Stimulated activated naive CD8-positive, alpha-beta T cell treated with anti-CD3 and anti-CD28 coated beads, Interleukin-15, amount 100 ng/mL, for 72 hours (primary cell): Measurements from ENCODE around the gene DNAJB13.

Experiments used
- ATAC-seq: fragments of 150-1000 bp; cut with Tn5 transposase; 2 replicates; pipeline ENCODE4 v1.10.0; 2021; ENCODE audit warnings: mild to moderate bottlenecking, moderate library complexity
- DNase-seq, 2 donors: peaks; one replicate each; pipeline ENCODE4 v3.0.0; 2021 to 2022
- H3K27ac Mint-ChIP-seq, 2 donors: one replicate each; pipeline ENCODE4 v1.8.0; 2022; ENCODE audit warnings: mild to moderate bottlenecking in 2 of 2, mixed read lengths in 2 of 2, moderate library complexity in 2 of 2
- H3K27me3 Mint-ChIP-seq: one replicate; pipeline ENCODE4 v1.8.0; 2022; ENCODE audit warnings: mixed read lengths
- H3K4me1 Mint-ChIP-seq: one replicate; pipeline ENCODE4 v1.8.0; 2022; ENCODE audit warnings: mild to moderate bottlenecking, mixed read lengths
- H3K4me3 Mint-ChIP-seq, 2 donors: one replicate each; pipeline ENCODE4 v1.8.0; 2022; ENCODE audit warnings: mild to moderate bottlenecking in 2 of 2, mixed read lengths in 2 of 2, moderate library complexity in 1 of 2
- H3K9me3 Mint-ChIP-seq, 2 donors: one replicate each; pipeline ENCODE4 v1.8.0; 2022; ENCODE audit warnings: mixed read lengths in 2 of 2

Gene DNAJB13

DNA sequence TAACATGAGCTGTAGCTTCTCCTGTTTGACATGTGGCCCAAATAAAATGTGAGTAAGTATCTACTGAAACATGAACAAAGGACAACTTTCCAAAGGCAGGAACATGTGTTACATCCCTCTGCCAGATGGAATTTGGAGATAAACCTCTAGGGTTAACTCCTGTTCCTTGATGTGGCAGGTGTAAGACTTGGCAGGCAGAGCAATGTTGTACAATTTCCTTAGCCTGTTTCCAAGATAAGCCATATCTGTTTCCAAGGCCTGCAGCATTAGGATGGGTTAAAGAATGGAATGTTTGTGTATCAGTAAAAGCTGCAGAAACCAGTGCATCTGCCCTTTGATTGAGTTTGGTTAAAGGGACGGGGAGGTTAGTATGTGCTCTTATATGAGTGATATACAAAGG is 8.8 kb upstream of the DNAJB13 start:
- Mint-ChIP-seq H3K4me1 (peaks cover 6% of the 10 kb centered on the region), H3K27ac (no peak overlapping the region), H3K9me3 (peaks cover 0 to 8% of the 10 kb centered on the region in 2 donors), H3K27me3 (no peaks in the 10 kb centered on the region), H3K4me3 (no peak overlapping the region)
- no peak for ATAC-seq
- DNase-seq, result no peak

DNA sequence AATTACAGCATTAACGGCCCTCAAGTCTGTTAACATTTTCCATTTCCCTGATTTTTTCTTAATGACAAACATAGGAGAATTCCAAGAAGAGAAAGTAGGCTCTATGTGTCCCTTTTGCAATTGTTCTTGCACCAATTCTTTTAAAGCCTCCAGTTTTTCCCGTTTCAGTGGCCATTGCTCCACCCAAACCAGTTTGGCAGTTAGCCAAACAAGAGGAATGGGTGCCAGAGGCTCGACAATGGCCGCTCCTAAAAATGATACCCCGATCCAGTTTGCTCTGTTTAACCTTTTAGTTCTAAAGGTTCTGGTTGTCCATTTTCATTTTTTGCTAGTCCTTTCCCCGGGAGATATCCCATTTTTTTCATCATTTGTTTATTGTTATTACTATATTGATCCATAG is 6.7 kb upstream of the DNAJB13 start:
- DNase-seq (no peak), ATAC-seq (no peak)
- Mint-ChIP-seq H3K4me3 (no peak overlapping the region), H3K9me3 (no peaks in the 10 kb centered on the region), H3K27ac (no peak overlapping the region), H3K27me3 (no peaks in the 10 kb centered on the region), H3K4me1 (peaks cover under 1% of the 10 kb centered on the region)

DNA sequence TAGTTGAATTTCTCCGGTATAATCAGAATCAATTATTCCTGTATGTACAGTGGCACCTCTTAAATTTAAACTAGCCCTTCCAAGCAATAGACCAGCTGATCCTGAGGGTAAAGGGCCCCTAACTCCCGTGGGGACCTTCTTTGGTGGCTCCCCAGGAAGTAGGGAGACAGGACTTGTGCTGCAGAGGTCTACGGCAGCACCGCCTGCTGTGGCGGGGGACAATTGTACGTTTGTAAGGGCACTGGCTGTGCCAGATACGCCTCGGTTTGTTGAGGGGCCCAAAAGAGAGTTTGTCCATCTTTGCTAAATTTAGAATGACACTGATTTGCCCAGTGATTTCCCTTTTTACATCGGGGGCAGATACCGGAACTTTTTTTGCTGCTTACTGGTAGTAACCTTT is 5.9 kb upstream of the DNAJB13 start:
- ATAC-seq (no peak), DNase-seq (no peak)
- Mint-ChIP-seq H3K27ac (no peak overlapping the region), H3K27me3 (no peaks in the 10 kb centered on the region), H3K4me3 (no peak overlapping the region), H3K9me3 (no peaks in the 10 kb centered on the region), H3K4me1 (no peaks in the 10 kb centered on the region)

DNA sequence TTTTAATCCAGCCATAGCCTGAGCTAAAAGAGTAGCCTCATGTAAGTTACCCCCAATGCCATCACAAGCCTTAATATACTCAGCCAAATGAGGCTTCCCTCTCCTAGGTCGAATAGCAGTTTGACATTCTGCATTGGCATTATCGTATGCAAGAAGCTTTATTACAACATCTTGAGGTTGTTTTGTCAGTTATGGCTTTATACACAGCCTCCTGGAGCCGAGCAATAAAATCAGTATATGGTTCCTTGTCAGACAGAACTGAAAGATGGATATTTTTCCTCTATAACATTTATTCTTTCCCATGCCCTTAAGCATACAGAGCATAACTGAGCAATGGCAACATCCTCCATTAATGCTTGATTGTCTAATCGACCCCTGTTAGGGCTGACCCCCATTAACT is 5.4 kb upstream of the DNAJB13 start:
- Mint-ChIP-seq H3K27me3 (no peaks in the 10 kb centered on the region), H3K4me3 (no peak overlapping the region), H3K9me3 (no peaks in the 10 kb centered on the region), H3K27ac (no peak overlapping the region), H3K4me1 (no peaks in the 10 kb centered on the region)
- ATAC-seq (no peak), DNase-seq (no peak)

DNA sequence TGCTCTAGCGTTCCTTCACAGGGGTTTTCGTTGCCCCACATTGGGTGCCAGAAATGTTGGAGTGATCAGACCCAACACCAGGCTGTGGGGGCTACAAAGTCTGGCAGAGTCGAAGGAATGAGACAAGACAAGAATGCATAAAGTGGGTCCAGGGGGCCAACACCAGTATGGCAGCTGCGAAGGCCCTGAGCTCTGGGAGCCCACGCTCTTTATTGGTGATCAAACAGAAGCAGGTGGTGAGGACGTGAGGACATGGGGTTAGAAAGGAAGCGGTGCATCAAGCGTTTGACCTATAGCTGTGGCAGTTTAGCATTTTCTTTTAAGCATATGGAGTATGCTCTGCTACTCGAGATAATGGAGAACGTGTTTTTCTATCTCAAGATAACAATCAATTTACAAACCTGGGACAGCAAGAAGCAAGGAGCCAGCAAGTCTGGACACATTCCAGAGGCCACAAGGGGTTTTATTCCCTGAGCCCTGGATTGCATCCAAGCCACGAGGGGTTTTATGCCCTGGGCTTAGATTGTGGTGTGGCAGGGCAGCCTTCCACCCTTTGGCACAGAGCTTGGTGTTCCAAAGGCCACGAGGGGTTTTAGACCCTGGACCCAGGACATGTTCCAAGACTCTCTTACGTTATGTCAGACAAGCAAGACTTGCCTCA is 3.9 kb upstream of the DNAJB13 start:
- H3K27ac Mint-ChIP-seq, result no peak overlapping the region
- H3K9me3 Mint-ChIP-seq, result no peaks in the 10 kb centered on the region
- H3K4me3 Mint-ChIP-seq, result no peak overlapping the region
- no peaks in the 10 kb centered on the region for H3K27me3 Mint-ChIP-seq
- DNase-seq (no peak), ATAC-seq (no peak)
- H3K4me1 Mint-ChIP-seq, result no peaks in the 10 kb centered on the region

DNA sequence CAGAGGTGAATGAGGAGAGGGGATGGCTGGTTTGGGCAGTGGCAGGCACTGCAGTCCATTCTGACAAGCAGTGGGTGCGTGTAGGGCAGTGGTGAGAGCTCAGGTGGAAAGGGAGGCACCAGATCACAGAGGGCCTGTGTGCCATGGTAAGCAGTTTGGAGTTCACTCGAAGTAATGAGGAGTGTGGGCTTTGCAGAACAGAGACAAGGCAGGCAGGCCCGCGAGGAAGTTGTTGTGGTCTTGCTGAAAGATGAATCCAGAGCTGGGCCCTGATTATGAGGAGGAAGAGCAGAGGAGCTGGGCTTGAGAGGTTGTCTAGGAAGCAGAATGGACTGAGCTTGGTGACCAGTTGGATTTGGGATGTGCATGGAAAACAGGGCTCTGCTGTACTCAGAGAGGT is 1.6 kb upstream of the DNAJB13 start:
- H3K4me1 Mint-ChIP-seq, result no peaks in the 10 kb centered on the region
- DNase-seq (no peak), ATAC-seq (no peak)
- no peaks in the 10 kb centered on the region for H3K9me3 Mint-ChIP-seq
- peak overlapping the region in 1 of 2 donors; percentile 2 for H3K27ac Mint-ChIP-seq
- no peak overlapping the region for H3K4me3 Mint-ChIP-seq
- H3K27me3 Mint-ChIP-seq, result no peaks in the 10 kb centered on the region

DNA sequence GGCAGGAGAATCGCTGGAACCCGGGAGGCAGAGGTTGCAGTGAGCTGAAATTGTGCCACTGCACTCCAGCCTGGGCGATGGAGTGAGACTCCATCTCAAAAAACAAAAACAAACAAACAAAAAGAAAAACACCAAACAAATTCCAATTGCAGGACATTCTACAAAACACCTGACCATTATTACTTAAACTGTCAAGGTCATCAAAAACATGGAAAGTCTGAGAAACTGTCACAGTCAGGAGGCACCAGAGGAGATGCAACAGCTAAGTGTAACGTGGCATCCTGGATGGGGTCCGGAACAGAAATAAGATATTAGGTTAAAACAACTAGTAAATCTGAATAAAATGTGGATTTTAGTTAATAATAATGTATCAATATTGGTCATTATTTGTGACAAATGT is 914 bp upstream of the DNAJB13 start:
- Mint-ChIP-seq H3K27ac (no peak overlapping the region), H3K9me3 (no peaks in the 10 kb centered on the region), H3K4me1 (no peaks in the 10 kb centered on the region), H3K4me3 (no peak overlapping the region), H3K27me3 (no peaks in the 10 kb centered on the region)
- ATAC-seq (no peak), DNase-seq (no peak)

DNA sequence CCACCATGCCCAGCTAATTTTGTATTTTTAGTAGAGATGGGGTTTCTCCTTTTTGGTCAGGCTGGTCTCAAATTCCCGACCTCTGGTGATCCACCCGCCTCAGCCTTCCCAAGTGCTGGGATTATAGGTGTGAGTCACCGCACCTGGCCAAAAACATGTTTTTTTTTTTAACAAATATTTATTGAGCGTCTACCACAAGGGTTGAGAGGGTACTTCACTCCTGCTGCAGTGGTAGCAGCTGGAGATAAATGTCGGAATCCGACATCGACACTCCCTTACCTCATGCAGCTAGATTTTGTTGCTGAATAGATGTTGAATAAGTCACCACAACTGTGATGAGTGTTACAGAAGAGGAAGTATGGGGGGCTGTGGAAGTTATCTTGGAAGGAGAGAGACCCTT is 971 bp downstream of the DNAJB13 start:
- H3K9me3 Mint-ChIP-seq, result no peaks in the 10 kb centered on the region
- no peak for ATAC-seq
- peaks cover 11% of the 10 kb centered on the region for H3K27me3 Mint-ChIP-seq
- no peak overlapping the region for H3K27ac Mint-ChIP-seq
- no peak for DNase-seq
- peaks cover 2% of the 10 kb centered on the region for H3K4me1 Mint-ChIP-seq
- H3K4me3 Mint-ChIP-seq, result no peak overlapping the region

DNA sequence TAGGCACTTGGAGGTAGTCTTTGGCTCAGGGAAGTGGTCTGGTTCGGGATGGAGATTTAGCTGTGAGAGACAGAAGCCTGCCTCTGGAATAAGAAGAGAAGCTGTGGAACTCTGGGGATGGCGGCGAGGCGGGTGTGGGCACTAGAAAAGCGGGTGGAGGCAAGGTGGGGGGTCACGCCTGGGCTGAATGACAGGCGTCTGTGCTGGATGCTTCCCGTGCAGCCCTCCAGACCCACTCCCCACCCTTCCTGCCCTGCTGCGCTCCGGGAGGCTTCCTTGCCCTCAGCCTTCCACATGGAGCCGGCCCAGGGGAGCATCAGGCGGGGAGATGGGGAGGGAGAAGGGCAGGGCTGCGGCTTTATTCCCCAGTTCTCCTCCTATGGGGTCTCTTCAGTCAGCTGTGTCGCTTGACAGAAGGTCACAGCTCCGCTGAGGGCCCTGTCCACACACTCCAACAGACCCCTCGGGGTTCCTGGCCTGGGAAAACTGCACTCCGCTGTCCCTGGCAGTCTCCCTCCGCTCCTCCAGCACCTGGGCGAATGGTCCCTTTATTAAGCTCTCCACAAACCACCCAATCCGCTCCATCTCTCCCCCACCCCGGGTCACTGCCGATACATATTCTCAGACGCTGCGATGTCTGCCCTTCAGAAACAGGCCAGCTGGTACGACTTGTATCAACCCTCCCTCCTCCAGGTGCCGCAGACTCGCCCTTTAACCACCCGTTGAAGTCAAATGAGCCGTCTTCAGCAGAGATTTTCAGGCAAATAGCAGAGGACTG is 6.2 kb downstream of the DNAJB13 start:
- DNase-seq (no peak), ATAC-seq (peak; percentile 18)
- Mint-ChIP-seq H3K9me3 (no peaks in the 10 kb centered on the region), H3K27ac (peak overlapping the region in 1 of 2 donors; percentile 65), H3K4me3 (peak overlapping the region; percentile 47 to 67), H3K4me1 (peaks cover 12% of the 10 kb centered on the region), H3K27me3 (peaks cover 27% of the 10 kb centered on the region)

DNA sequence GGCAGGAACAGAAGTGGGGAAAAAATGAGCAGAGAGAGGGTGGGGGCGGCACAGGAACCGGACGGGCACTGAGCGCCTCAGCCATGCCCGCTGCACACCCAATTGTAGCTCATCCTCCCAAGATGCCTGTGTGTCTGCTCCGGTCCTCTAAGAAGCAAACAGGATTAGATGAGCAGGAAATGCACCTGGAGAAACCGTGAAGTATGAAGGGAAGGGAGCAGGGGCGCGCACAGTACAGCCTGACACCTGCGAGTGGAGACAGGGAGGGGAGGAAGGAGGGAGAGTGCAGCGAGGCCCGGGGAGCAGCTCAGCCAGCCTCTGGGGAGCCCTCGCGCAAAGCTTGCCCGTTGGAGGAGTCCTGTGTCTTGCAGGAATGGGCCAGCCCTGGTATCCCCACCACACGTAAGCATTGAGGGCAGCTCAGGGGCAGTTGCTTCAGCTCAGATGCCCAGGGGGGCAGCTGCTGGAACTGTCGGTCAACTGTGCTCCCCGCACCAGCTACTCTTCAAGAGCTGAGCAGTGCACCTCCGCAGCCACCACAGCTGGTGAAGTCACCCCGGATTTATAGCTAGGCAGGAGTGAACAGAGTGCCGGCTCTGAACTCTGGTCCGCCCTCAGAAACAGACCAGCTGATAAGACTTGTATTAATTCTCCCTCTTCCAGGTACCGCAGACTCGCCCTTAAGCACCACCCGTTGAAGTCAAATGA is 7.0 kb downstream of the DNAJB13 start:
- H3K9me3 Mint-ChIP-seq, result no peaks in the 10 kb centered on the region
- peak overlapping the region in 1 of 2 donors; percentile 65 for H3K27ac Mint-ChIP-seq
- H3K27me3 Mint-ChIP-seq, result peaks cover 27% of the 10 kb centered on the region
- ATAC-seq (peak; percentile 31), DNase-seq (no peak)
- peak overlapping the region; percentile 47 to 67 for H3K4me3 Mint-ChIP-seq
- H3K4me1 Mint-ChIP-seq, result peaks cover 12% of the 10 kb centered on the region

DNA sequence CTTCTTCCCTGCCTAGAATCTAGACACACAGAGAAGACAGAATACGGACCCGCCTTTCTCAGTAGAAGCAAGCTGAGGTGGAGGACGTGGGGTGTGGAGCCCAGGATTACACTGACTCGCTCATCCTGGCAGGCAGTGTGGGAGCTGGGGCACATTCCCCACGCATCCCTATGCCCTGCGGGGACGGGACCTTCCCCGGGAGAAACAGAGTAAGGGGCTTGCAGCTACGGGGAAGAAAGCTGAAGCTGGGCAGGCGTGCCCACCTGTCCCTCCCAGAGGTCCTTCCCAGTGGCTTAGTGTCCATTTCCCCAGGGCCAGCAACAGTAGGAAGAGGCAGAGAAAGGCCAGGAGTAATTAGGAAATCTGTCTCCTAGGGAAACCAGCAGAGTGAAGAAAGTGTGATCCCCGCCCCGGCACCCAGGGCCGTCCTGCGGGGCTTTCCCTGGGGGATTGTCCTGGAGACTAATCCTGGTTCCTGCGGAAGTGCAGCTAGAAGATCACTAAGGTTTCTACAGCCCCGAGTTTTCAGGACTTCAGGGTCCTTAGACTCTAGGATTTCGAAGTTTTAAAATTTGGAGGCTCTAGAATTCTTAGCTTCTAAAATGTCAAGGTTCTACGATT is 7.8 kb downstream of the DNAJB13 start:
- ATAC-seq (no peak), DNase-seq (no peak)
- Mint-ChIP-seq H3K27me3 (peaks cover 27% of the 10 kb centered on the region), H3K4me1 (peaks cover 12% of the 10 kb centered on the region), H3K4me3 (no peak overlapping the region), H3K27ac (no peak overlapping the region), H3K9me3 (no peaks in the 10 kb centered on the region)

DNA sequence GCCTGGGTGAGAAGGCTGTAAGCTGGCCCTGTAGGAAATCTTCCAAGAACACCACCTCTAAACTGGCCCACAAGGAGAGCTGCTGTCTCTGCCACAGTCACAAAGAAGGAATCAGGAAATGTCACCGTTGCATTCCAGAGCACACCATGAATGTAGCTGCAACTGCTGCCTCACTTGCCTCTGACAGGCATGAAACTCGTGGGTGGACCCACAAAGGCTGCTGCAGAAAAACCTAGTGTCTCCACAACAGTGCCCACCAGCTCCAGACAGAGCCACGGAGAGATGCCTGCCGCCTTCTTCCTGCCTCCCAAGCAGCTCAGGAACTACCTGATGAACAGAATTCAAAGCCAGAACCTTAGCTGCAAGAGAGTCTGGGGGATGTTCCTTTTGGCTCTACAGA is 10.5 kb downstream of the DNAJB13 start:
- H3K27me3 Mint-ChIP-seq, result peaks cover 21% of the 10 kb centered on the region
- peaks cover 36% of the 10 kb centered on the region for H3K4me1 Mint-ChIP-seq
- no peak overlapping the region for H3K4me3 Mint-ChIP-seq
- ATAC-seq, result no peak
- H3K27ac Mint-ChIP-seq, result no peak overlapping the region
- H3K9me3 Mint-ChIP-seq, result no peaks in the 10 kb centered on the region
- no peak for DNase-seq

DNA sequence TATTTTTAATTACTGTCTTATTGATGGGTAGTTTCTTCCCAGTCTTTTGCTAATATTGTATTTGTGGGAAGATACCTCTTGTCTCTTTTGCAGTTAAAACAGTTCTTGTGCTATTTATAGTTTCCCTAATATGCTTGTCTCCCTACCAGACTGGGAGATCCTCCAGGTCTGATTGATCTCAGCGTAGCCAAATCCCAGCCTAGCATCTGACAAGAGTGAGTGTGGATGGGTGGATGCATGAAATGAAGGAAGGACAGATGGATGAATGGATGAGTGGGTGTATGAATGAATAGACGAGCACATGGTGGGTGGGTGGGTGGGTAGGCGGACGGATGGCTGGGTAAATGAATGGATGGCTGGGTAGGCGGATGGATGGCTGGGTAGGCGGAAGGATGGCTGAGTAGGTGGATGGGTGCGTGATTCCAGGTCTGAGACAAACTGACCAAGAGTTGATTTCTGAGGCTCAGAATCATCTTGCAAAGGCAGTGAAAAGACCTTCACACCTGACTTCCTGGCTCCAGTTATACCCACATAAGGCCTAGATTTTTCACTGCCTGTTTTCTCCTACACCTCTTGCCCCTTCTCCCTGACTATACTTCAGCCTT is 11.4 kb downstream of the DNAJB13 start:
- H3K27me3 Mint-ChIP-seq, result peaks cover 12% of the 10 kb centered on the region
- H3K4me3 Mint-ChIP-seq, result no peak overlapping the region
- H3K4me1 Mint-ChIP-seq, result peaks cover 30% of the 10 kb centered on the region
- no peak for DNase-seq
- H3K9me3 Mint-ChIP-seq, result no peaks in the 10 kb centered on the region
- no peak for ATAC-seq
- H3K27ac Mint-ChIP-seq, result peak overlapping the region in 1 of 2 donors; percentile 62

DNA sequence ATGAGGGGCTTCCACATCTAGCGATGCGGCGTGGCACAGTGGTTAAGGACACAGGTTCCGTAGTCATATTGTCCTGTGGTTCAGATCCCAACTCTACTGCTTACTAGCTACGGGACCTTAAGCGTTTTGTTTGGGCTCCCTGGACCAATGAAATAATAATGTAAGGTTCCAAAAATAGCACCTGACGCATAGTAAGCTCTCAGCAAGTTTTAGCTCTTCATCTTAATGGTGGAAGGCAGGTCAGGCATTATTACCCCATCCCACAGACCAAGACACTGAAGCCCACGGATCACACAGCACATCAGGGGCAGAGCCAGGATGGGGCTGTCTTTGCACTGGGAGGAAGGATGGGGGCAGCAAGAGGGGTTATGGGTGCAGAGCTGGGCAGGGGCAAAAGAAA is 13.0 kb downstream of the DNAJB13 start:
- no peaks in the 10 kb centered on the region for H3K9me3 Mint-ChIP-seq
- peak overlapping the region in 1 of 2 donors; percentile 35 for H3K27ac Mint-ChIP-seq
- DNase-seq (no peak), ATAC-seq (no peak)
- peaks cover 39% of the 10 kb centered on the region for H3K4me1 Mint-ChIP-seq
- no peaks in the 10 kb centered on the region for H3K27me3 Mint-ChIP-seq
- peak overlapping the region in 1 of 2 donors; percentile 13 for H3K4me3 Mint-ChIP-seq

DNA sequence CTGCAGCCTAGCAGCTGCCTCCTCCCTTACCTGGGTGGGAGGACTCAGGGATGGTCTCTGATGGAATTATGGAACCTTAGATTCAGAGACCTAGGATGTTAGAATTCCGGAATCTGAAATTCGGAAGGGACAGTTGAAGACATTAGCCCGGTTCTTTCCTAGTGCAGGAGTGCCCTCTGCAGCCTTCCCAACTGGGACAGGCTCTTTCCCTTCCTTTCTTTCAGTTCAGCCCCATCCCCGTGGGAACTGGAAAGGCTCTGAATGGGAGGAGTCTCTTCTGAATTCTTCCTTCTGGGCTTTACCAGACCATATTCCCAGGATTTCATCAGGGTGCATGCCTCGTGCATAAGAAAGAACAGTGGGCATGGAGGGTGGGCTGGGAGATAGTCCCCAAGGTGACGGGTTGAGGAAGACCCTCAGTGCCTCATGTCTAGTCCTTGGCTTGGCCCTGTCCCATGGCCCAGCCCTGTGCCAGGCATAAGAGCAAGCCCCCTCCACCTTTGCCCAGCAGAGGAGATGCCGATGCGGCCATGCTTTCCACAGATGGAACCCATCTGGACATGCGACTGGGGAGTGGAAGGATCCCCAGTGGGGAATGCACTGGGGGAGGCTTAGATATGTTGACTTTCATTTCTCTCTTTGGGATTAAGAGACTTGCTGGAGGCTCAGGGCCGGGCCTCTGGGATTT is 14.4 kb downstream of the DNAJB13 start:
- DNase-seq, result no peak
- H3K27ac Mint-ChIP-seq, result peak overlapping the region in 1 of 2 donors; percentile 72

More for the DNA sequence above, 14.4 kb downstream of the DNAJB13 start:
- H3K4me1 Mint-ChIP-seq, result peaks cover 53% of the 10 kb centered on the region
- H3K9me3 Mint-ChIP-seq, result no peaks in the 10 kb centered on the region
- no peak for ATAC-seq
- H3K27me3 Mint-ChIP-seq, result no peaks in the 10 kb centered on the region
- peak overlapping the region in 1 of 2 donors; percentile 56 for H3K4me3 Mint-ChIP-seq
